ENCODE measurements around the gene VPS11.
A peak's percentile ranks its signal among the peaks of the same experiment; 100 is the strongest.

Gene VPS11

GRCh38 chr11:119106564-119107537 lies 39.2 kb downstream of the VPS11 start, which contains the start of gene C2CD2L:
Gene C2CD2L, plus strand, starts transcription at chr11:119107344. Its CDS starts 398 bp downstream, at chr11:119107742.
- peak; percentile 74 for DNase-seq

GRCh38 chr11:119107538-119108145 lies 40.0 kb downstream of the VPS11 start:
- no peak for DNase-seq

GRCh38 chr11:119108146-119108856 lies 40.7 kb downstream of the VPS11 start:
- no peak for DNase-seq

GRCh38 chr11:119108857-119109221 lies 41.2 kb downstream of the VPS11 start:
- no peak for DNase-seq

GRCh38 chr11:119109843-119110242 lies 42.2 kb downstream of the VPS11 start:
- DNase-seq: no peak

GRCh38 chr11:119110439-119110838 lies 42.8 kb downstream of the VPS11 start:
- DNase-seq: no peak

- no peak for DNase-seq
Observed at GRCh38 chr11:119111361-119111925, 43.8 kb downstream of the VPS11 start.

- DNase-seq: no peak
Observed at GRCh38 chr11:119112314-119113020, 44.8 kb downstream of the VPS11 start.

- DNase-seq: no peak
Observed at GRCh38 chr11:119113716-119114115, 46.1 kb downstream of the VPS11 start.

- no peak for DNase-seq
Observed at GRCh38 chr11:119114351-119114750, 46.7 kb downstream of the VPS11 start.

- DNase-seq: no peak
Observed at GRCh38 chr11:119115484-119116234, 48.0 kb downstream of the VPS11 start.

- no peak for DNase-seq
Observed at GRCh38 chr11:119116235-119116594, 48.6 kb downstream of the VPS11 start.

GRCh38 chr11:119116601-119117000 lies 49.0 kb downstream of the VPS11 start:
- no peak for DNase-seq

GRCh38 chr11:119117004-119117706 lies 49.5 kb downstream of the VPS11 start:
- no peak for DNase-seq

- DNase-seq: no peak
Observed at GRCh38 chr11:119118227-119118626, 50.6 kb downstream of the VPS11 start.

- DNase-seq: no peak
Observed at GRCh38 chr11:119118946-119119345, 51.3 kb downstream of the VPS11 start.

- peak; percentile 26 for DNase-seq
Observed at GRCh38 chr11:119120639-119121007, 53.0 kb downstream of the VPS11 start.

- DNase-seq: peak; percentile 99
Observed at GRCh38 chr11:119121008-119121810, 53.6 kb downstream of the VPS11 start, which contains the start of gene HINFP. Gene HINFP, plus strand, starts transcription at chr11:119121580. Its CDS starts 5,365 bp downstream, at chr11:119126945.

- no peak for DNase-seq
Observed at GRCh38 chr11:119121811-119122124, 54.1 kb downstream of the VPS11 start.

- DNase-seq: no peak
Observed at GRCh38 chr11:119125821-119126220, 58.2 kb downstream of the VPS11 start.

Measured in NCI-H446 treated with DMSO at 0.1 percent for 48 hours (cell line).